Upper lobe of left lung (tissue), 4 donors: ENCODE measurements around the gene C16orf95.

Experiments
- POLR2A ChIP-seq, 4 donors: fragments of 450-650 bp; IDR thresholded peaks; one replicate each; pipeline ENCODE4 v1.5.1; 2016 to 2017; ENCODE audit warnings: antibody characterized with exemption in 4 of 4, mild to moderate bottlenecking in 2 of 4
- POLR2AphosphoS5 ChIP-seq, 2 donors: sonication (generic); formaldehyde crosslinking; IDR thresholded peaks; one replicate each; pipeline ENCODE4 v1.5.1; 2017; ENCODE audit warnings: antibody characterized with exemption in 2 of 2
- TF ChIP-seq, protein P1 (sequence below), 6 experiments: fragments of 450-650 bp in 4 of 6; fragments of 200-600 bp in 2 of 6; sonication (generic) in 2 of 6; IDR thresholded peaks; one replicate each; pipeline ENCODE4 v1.5.1; 2016 to 2019; ENCODE audit warnings: antibody characterized with exemption in 6 of 6

GRCh38 chr16:87329436-87330256, 12.5 kb upstream of the C16orf95 start:
- TF ChIP-seq, protein P1, sequence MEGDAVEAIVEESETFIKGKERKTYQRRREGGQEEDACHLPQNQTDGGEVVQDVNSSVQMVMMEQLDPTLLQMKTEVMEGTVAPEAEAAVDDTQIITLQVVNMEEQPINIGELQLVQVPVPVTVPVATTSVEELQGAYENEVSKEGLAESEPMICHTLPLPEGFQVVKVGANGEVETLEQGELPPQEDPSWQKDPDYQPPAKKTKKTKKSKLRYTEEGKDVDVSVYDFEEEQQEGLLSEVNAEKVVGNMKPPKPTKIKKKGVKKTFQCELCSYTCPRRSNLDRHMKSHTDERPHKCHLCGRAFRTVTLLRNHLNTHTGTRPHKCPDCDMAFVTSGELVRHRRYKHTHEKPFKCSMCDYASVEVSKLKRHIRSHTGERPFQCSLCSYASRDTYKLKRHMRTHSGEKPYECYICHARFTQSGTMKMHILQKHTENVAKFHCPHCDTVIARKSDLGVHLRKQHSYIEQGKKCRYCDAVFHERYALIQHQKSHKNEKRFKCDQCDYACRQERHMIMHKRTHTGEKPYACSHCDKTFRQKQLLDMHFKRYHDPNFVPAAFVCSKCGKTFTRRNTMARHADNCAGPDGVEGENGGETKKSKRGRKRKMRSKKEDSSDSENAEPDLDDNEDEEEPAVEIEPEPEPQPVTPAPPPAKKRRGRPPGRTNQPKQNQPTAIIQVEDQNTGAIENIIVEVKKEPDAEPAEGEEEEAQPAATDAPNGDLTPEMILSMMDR (IDR thresholded peaks at IDR 0.05) = no peak
- TF ChIP-seq POLR2A (IDR thresholded peaks at IDR 0.05) = no peak
- TF ChIP-seq POLR2AphosphoS5 (IDR thresholded peaks at IDR 0.05) = no peak
